Esophagus muscularis mucosa (tissue), 3 donors: ENCODE data around the gene CUBN.

Experiments
- CTCF ChIP-seq, 3 experiments: fragments of 200-600 bp in 2 of 3; fragments of 450-650 bp in 1 of 3; sonication (generic) in 2 of 3; IDR thresholded peaks; one replicate each; pipeline ENCODE4 v1.5.1; 2017 to 2019; ENCODE audit warnings: antibody characterized with exemption in 3 of 3, mild to moderate bottlenecking in 2 of 3, moderate library complexity in 1 of 3
- POLR2A ChIP-seq: fragments of 450-650 bp; IDR thresholded peaks from one replicate; pipeline ENCODE4 v1.6.1; 2017; ENCODE audit warnings: antibody characterized with exemption, moderate library complexity, mild to moderate bottlenecking, low read depth
- POLR2AphosphoS5 ChIP-seq, 2 donors: sonication (generic); formaldehyde crosslinking; IDR thresholded peaks; one replicate each; pipeline ENCODE4 v1.6.1; 2017; ENCODE audit warnings: antibody characterized with exemption in 2 of 2

DNA sequence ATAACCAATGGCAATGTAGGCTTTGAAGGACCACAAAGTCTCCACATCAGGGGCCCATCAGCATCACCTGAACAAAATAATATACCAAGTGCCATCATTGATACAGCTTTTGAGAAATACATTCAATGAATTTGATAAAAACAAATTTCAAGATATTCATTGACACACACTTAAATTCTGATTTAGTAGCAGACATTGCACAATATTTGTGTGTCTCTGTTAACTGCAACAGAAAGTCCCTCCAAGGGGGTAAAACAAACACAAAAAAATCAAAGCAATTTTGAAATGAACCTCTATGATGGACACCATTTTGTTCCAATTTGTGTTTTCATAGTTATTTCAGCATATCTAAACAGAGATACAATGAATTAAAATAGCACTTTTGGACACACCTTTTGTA, 225.6 kb downstream of the CUBN start:
- TF ChIP-seq CTCF (IDR thresholded peaks at IDR 0.05), result no peak
- no peak for TF ChIP-seq POLR2AphosphoS5 (IDR thresholded peaks at IDR 0.05)
- no peak for TF ChIP-seq POLR2A
